ENCODE results near the gene BCAS3.

Gene BCAS3

GRCh38 chr17:61174310-61174709 lies 496.7 kb downstream of the BCAS3 start:
- no peak for DNase-seq

DNA sequence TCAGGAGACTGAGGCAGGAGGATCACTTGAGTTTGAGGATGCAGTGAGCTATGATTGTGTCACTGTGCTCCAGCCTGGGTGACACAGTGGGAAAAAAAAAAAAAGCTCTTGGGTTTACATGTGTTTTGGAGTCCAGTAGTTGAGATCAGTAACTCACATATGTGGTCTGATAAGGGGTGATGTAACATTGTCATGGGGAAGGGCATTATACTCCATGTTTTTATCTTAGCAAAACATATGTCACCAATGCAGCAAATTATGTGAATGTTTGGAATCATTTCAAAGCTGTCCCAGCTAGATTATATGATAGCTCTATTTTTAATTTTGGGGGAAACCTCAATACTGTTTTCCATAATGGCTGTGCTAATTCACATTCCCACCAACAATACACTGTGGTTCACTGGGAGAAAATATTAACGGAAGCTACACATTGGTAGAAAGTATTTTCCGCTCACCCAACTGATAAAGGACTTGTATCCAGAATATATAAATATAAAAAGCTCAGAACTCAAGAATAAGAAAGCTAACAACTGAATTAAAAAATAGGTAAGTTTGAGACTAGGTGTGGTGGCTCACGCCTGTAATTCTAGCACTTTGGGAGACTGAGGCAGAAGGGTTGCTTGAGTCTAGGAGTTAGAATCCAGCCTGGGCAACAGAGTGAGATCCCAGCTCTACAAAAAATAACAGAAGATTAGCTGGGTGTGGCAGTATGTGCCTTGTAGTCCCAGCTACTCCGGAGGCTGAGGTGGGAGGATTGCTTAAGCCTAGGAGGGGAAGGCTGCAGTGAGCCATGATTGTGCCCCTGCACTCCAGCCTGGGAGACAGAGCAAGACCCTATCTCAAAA lies 497.9 kb downstream of the BCAS3 start:
- no peak for DNase-seq

GRCh38 chr17:61177351-61177750 lies 499.7 kb downstream of the BCAS3 start:
- no peak for DNase-seq

GRCh38 chr17:61178284-61178683 lies 500.6 kb downstream of the BCAS3 start:
- no peak for DNase-seq

- DNase-seq: no peak
These were observed 501.7 kb downstream of the BCAS3 start for GRCh38 chr17:61179380-61179806.

GRCh38 chr17:61183793-61184192 lies 506.1 kb downstream of the BCAS3 start:
- no peak for DNase-seq

DNA sequence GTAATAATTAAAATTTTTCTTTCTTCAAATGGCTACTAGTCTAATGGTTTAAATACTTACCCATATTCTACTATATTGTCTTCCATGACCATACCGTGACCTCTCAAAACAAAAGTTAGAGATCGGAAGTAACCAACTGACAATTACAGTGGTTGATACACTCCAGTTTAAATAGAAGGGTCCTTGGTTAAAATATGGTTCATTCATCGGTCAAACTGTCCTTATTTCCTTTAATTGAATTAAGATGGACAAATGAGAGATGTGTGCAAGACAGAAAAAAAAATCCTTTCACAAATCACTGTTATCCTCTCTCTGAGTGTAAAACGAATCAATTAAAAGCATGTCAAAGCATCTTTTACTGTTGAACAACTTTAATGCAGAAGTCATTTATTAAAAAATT lies 507.7 kb downstream of the BCAS3 start:
- DNase-seq: no peak

DNA sequence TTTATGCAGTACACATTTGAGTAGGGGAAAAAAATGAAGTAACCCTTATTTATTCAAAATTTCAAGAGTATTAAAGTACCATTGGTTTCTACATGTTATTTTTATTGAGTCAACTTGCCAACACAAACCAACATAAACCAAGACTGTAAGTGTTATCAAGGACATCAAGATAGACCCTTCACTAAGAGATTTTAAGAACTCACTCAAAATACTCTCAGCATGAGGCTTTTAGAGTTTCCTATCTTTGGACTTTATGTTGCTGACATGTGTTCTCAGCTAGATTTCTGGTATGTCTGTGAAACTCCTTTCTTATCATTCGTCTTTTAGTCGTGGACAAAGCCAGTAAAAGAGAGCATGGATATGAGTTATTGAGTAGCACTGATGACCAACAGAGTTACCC lies 509.4 kb downstream of the BCAS3 start:
- no peak for DNase-seq

GRCh38 chr17:61188081-61188480 lies 510.4 kb downstream of the BCAS3 start:
- DNase-seq: no peak

DNA sequence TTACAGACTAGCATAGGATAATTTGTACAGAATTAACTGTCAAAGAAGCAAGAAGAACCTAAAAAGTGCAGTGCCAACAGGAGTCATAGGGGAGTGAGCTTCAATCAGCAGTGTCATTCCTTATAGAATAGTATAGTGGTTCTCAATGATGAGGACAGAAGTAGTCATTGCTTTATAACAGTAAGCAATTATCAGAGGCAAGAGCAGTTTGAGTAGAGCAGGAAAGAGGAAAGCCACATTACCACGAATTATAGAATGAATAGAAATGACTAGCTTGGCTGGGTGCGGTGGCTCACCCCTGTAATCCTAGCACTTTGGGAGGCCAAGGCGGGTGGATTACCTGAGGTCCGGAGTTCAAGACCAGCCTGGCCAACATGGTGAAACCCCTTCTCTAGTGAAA lies 512.3 kb downstream of the BCAS3 start:
- no peak for DNase-seq

DNA sequence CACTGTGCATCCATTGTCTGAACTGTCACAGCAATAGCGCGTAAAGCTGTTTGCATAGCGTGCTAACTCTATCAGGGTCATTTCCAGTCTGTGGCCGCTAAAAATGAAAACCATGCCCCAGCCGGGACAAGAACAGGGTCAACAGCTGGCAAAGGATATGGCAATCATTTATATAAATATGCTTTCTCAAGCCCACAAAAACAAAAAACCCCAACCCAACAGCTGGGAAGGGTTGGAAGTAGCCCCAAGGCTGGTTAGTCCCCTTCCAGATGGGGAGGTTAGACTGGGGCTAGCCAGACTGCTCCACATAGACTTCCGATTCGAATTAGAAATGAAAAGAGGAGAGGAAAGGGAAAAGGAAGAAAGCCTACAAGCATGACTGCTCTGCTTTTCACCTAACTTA lies 518.7 kb downstream of the BCAS3 start:
- DNase-seq: no peak

DNA sequence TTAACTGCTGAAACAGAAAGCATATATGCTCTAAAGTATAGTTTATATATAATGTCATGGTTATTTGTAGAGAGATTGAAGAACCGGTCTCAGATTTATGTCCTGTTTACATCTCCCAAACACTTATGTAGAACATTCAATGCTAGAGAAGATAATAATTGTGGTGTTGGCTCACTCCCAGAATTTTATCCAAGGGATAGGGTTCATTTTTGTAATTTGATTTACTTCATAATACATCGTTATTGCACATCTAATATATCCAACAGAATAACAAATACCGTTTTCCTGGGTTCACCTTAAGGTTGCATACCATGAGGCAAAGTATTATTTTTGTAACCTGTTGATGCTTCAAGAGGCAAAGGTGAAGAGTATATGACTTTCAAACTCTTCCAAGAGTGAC lies 519.1 kb downstream of the BCAS3 start:
- DNase-seq: no peak

GRCh38 chr17:61199431-61200338 lies 522.0 kb downstream of the BCAS3 start:
- no peak for DNase-seq

DNA sequence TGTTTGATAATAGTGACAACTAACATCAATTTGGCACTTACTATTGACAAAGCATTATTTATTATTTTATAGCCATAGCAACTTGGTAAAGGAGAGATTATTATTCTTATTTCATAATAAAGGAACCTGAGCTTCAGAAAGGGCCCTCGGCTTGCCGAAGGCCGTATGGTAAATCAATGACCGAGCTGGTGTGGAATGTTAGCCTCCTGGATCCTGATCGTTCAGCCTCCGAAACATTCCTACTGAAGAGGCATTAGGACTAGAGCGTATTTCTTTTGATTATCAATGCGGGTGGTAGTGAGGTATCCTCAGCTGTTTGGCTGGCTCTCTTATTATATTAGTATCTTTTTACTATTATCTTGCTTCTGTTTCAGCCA lies 522.7 kb downstream of the BCAS3 start:
- no peak for DNase-seq

DNA sequence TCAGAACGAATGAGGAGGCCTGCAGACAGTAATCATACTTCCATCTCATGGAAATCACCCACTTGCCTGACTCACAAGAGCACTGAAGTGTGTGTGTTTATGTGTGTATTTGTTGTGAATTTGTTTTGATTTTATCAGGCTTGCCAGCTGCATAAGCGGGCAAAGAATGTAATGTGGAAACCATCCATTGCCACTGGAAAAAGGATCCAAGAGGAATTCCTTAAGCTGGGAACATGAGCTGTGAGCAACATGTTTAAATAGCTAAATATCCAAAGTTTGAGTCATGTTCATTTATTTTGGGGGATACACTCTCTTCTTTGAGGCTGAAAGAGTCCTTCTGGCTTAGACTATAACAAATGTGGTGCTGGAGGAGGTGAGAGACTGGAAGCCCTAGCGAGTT lies 523.6 kb downstream of the BCAS3 start:
- DNase-seq: no peak

- DNase-seq: no peak
These were observed 524.9 kb downstream of the BCAS3 start for GRCh38 chr17:61202564-61202963.

GRCh38 chr17:61203671-61204131 lies 526.0 kb downstream of the BCAS3 start:
- no peak for DNase-seq

GRCh38 chr17:61204456-61204855 lies 526.8 kb downstream of the BCAS3 start:
- DNase-seq: no peak

DNA sequence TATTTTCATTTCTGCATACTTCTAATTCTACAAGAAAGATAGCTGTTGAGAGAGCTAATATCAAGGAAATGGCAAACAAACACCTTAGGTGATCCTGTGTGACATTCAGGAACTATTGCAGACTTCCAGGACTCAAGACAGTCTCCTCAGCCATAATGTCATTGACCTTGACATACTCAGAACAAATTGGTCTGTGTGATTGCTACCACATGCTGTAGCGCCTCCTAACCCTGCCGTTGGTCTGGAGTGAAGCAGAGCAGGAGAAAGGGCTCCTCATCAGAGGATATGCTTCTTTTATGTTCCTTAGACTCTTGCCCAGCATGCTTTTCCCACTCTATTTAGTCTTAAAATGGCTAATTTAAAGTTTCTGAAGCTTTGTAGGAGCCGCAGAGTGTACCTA lies 527.8 kb downstream of the BCAS3 start:
- no peak for DNase-seq

DNA sequence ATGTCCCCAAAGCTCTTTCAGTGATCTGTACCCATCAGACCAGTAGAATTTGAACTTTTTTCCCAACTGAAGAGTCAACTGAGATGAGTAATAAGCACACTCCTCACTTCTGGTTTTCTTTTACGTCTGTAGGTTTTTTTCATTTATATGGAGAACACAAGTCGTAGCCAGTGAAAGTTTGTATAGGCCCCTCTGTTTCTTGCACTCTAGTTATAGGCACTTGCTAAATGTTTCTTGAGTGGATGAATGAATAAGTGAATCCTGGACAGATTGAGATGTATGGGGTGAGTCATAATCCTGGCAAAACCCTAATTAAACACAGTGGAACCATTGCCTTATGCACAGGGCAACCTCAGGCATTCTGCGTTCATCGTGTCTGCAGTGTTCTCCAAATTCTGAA lies 528.3 kb downstream of the BCAS3 start:
- no peak for DNase-seq

GRCh38 chr17:61206922-61207321 lies 529.3 kb downstream of the BCAS3 start:
- no peak for DNase-seq

DNA sequence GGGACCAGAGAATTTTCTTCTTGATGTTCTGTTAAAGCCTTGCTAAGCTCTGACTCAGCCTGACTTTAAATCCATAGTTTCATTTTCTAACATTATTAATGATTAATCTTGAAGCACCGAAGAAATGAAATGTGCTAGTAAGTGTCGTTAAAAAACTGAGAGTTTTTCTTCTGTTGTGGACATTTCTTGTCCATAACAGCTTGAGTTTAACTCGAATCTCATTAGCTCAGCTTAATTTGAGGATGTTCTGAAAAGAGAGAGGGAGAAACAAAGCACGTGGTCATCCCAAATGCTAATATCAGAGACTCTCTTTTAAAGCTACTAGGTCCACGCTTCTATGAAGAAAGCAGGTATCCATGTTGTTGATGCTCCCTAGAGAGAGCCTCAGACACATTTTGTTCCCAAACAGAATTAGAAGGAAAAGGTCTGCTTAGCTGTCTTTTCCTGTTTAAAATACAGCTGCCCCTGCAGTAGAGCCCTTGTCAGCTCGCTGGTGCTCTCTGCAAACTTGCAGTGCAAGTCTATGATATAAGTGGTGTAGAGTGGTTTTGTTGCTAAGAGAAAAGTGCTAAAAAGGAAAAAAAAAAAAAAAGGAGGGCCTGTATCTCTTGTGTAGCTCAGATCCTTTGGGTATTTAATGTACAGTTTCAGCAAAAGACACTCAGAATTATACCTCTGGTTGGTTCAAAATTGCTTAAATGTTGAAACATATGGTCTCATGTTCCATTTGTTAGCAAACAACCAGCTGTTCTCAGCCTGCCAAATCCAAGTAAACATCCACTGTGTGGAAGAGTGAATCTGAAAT lies 530.9 kb downstream of the BCAS3 start:
- DNase-seq: peak; percentile 71

- DNase-seq: no peak
These were observed 531.4 kb downstream of the BCAS3 start for GRCh38 chr17:61209106-61209439.

Measured in NCI-H345 (cell line).